Heart left ventricle (tissue), 13 donors: ENCODE measurements around the gene TMEM94.

Experiments
- POLR2A ChIP-seq, 2 donors: fragments of 450-650 bp; IDR thresholded peaks; one replicate each; pipeline ENCODE4 v1.6.1; 2017; ENCODE audit warnings: antibody characterized with exemption in 2 of 2, mild to moderate bottlenecking in 2 of 2, moderate library complexity in 2 of 2
- TF ChIP-seq, protein P1 (sequence below), 12 donors: fragments of 200-600 bp; sonication (generic) in 4 of 12; IDR thresholded peaks; one replicate each; pipeline versions ENCODE4 v1.5.0 to v1.8.0; 2018 to 2022; ENCODE audit warnings: antibody characterized with exemption in 12 of 12, mild to moderate bottlenecking in 5 of 12
- donor health status: ischemic (EF 13 %, LVEDD 7.1; RV severe dilation, severe dysfunction).
- donor health status: DM: no; HTN: yes; CAD: no.
- donor health status: DM: no; HTN: no; CAD: no.
- donor health status: ischemic (EF 25% LVEDD 6.9; RV normal size, moderate dysfunction).
- donor health status: ischemic (EF 25% LVEDD 5.7; RV mildly dilated, moderate dysfunction).
- donor health status: ischemic (EF 35%, LVEDD 5.7; RV mildly dilated, moderate dysfunction).
- donor health status: nonischemic (EF 11% LVEDD 7.7; RV severe dilation, severe dysfunction).
- donor health status: DM: yes; HTN: yes; CAD: no.
- donor health status: PGD.
- donor health status: ischemic (EF 29% LVEDD 5.4; RV normal size, mild dysfunction).
- donor health status: nonischemic (EF 23%, LVEDD 6.1; RV moderate dilation, normal function).

GRCh38 chr17:75490953-75491649, 34.7 kb downstream of the TMEM94 start:
- TF ChIP-seq POLR2A (IDR thresholded peaks at IDR 0.05) = no peak
- TF ChIP-seq, protein P1, sequence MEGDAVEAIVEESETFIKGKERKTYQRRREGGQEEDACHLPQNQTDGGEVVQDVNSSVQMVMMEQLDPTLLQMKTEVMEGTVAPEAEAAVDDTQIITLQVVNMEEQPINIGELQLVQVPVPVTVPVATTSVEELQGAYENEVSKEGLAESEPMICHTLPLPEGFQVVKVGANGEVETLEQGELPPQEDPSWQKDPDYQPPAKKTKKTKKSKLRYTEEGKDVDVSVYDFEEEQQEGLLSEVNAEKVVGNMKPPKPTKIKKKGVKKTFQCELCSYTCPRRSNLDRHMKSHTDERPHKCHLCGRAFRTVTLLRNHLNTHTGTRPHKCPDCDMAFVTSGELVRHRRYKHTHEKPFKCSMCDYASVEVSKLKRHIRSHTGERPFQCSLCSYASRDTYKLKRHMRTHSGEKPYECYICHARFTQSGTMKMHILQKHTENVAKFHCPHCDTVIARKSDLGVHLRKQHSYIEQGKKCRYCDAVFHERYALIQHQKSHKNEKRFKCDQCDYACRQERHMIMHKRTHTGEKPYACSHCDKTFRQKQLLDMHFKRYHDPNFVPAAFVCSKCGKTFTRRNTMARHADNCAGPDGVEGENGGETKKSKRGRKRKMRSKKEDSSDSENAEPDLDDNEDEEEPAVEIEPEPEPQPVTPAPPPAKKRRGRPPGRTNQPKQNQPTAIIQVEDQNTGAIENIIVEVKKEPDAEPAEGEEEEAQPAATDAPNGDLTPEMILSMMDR (IDR thresholded peaks at IDR 0.05) = no peak
